Sigmoid colon (tissue), 4 donors: ENCODE results near the gene TENM4.

Experiments used
- EP300 ChIP-seq, 4 donors: sonication (generic); formaldehyde crosslinking; IDR thresholded peaks; one replicate each; pipeline ENCODE4 v1.6.1; 2017; ENCODE audit warnings: antibody characterized with exemption in 4 of 4
- POLR2AphosphoS5 ChIP-seq, 4 donors: sonication (generic); formaldehyde crosslinking; IDR thresholded peaks; one replicate each; pipeline ENCODE4 v1.6.1; 2017; ENCODE audit warnings: antibody characterized with exemption in 4 of 4
- TF ChIP-seq, protein P1 (sequence below), 4 experiments: fragments of 450-650 bp in 3 of 4; fragments of 200-600 bp in 1 of 4; IDR thresholded peaks; one replicate each; pipeline ENCODE4 v1.5.1; 2016 to 2019; ENCODE audit warnings: antibody characterized with exemption in 4 of 4, mild to moderate bottlenecking in 3 of 4, moderate library complexity in 2 of 4

DNA sequence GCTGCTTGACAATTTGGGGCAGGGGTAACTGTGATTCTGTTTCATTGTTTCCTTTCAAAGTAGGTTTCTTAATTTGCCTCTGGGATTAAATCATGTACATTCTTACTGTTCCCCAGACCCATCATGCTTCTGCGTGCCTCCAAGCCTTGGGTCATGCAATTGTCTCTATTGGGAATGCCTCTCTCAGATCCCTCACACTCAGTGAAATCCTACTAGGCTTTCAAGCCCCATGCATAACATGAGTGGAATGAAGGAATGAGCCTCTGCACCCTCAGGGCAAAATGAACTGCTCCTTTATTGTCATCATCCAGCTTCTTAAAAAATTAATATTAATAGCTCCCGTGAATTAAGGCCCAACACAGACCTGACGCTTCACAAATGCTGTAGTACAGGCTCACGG, 381.7 kb downstream of the TENM4 start:
- TF ChIP-seq, protein P1, sequence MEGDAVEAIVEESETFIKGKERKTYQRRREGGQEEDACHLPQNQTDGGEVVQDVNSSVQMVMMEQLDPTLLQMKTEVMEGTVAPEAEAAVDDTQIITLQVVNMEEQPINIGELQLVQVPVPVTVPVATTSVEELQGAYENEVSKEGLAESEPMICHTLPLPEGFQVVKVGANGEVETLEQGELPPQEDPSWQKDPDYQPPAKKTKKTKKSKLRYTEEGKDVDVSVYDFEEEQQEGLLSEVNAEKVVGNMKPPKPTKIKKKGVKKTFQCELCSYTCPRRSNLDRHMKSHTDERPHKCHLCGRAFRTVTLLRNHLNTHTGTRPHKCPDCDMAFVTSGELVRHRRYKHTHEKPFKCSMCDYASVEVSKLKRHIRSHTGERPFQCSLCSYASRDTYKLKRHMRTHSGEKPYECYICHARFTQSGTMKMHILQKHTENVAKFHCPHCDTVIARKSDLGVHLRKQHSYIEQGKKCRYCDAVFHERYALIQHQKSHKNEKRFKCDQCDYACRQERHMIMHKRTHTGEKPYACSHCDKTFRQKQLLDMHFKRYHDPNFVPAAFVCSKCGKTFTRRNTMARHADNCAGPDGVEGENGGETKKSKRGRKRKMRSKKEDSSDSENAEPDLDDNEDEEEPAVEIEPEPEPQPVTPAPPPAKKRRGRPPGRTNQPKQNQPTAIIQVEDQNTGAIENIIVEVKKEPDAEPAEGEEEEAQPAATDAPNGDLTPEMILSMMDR (IDR thresholded peaks at IDR 0.05): no peak
- TF ChIP-seq POLR2AphosphoS5 (IDR thresholded peaks at IDR 0.05) (no peak), EP300 (IDR thresholded peaks at IDR 0.05) (no peak)
